Measurements from ENCODE around the gene TBX15. TPM values are rescaled to one million over a fixed set of nuclear protein-coding genes. Genes with fewer than 3 reads are reported as not detected.

Gene TBX15
- total and polyA plus RNA-seq, 9 of the 15 experiments (the other 6 are each of a cell fraction or from before 2014, with no cell fraction given), result 0.03 to 3.4 (median 2.3) TPM

GRCh38 chr1:118948846-118949245, 39.3 kb downstream of the TBX15 start:
- Histone ChIP-seq H3K79me2 (ENCODE audit: control insufficient read depth, insufficient read depth, low read length) (no peaks in the 10 kb centered on the region), H3K36me3 (ENCODE audit: control insufficient read depth, insufficient read depth, low read length) (no peaks in the 10 kb centered on the region), H3K9me1 (ENCODE audit: control insufficient read depth, insufficient read depth, low read length) (no peaks in the 10 kb centered on the region), H4K20me1 (replicated peaks; ENCODE audit: control insufficient read depth, insufficient read depth, low read length) (no peaks in the 10 kb centered on the region), H3K4me3 (no peak overlapping the region), H3K27me3 (ENCODE audit: control insufficient read depth in 2 of 2, insufficient read depth in 2 of 2, low read length in 2 of 2) (no peaks in the 10 kb centered on the region), H3K4me1 (replicated peaks in 1 of 2; ENCODE audit: control insufficient read depth in 2 of 2, insufficient read depth in 2 of 2, low read length in 2 of 2) (no peaks in the 10 kb centered on the region; a peak in 1 of 5 replicates), H3K9ac (ENCODE audit: insufficient read depth in 1 of 2, low read depth in 2 of 2, low read length in 2 of 2) (no peak overlapping the region), H2AFZ (ENCODE audit: low read depth, low read length) (no peak overlapping the region), H3K27ac (ENCODE audit: extremely low read depth, low read depth, low read length) (no peak overlapping the region), H3K9me3 (replicated peaks; ENCODE audit: control insufficient read depth, insufficient read depth, low read depth, low read length) (no peaks in the 10 kb centered on the region), H3K4me2 (ENCODE audit: insufficient read depth, low read length) (no peak overlapping the region)
- ChIA-PET CTCF (ENCODE audit: low intra/inter-chr PET ratio) (no interaction called here), POLR2A (no interaction called here)
- intact Hi-C loops (cut with micrococcal nuclease) (loop anchor here (5.0 kb wide), 1 partner anchor 48 kb away; no protein-coding TSS in a partner anchor), in situ Hi-C loops (cut with MboI) (no loop called here)
- DNase-seq (ENCODE audit: extremely low read depth in 1 of 4, low spot score in 3 of 4) (no peak), ATAC-seq (no peak), FAIRE-seq (no peak)
- 14% methylated on average over 1 of the region's 1 CpG for WGBS (ENCODE audit: insufficient coverage, low coverage, missing lambda C conversion rate)
- no TSS peak for BruUV-seq (replicated peaks)
- TF ChIP-seq ZBTB49 (CRISPR knock-in tag; IDR thresholded peaks at IDR 0.05; ENCODE audit: borderline replicate concordance) (no peak), ZNF407 (IDR thresholded peaks at IDR 0.05; ENCODE audit: low read depth) (no peak), YBX1 (IDR thresholded peaks at IDR 0.05) (no peak), MEF2D (tag; conservative IDR thresholded peaks at IDR 0.05; ENCODE audit: low read depth) (no peak), KHSRP (IDR thresholded peaks at IDR 0.05) (no peak), ZNF184 (CRISPR knock-in tag; IDR thresholded peaks at IDR 0.05) (no peak), NCOA6 (IDR thresholded peaks at IDR 0.05) (no peak), ZNF695 (CRISPR knock-in tag; IDR thresholded peaks at IDR 0.05) (no peak), SRSF3 (IDR thresholded peaks at IDR 0.05; ENCODE audit: insufficient read depth, low read length) (no peak), ATF1 (CRISPR knock-in tag; IDR thresholded peaks at IDR 0.05) (no peak), ATF1 (tag; IDR thresholded peaks at IDR 0.05) (no peak), ZNF740 (CRISPR knock-in tag; IDR thresholded peaks at IDR 0.05) (no peak), ZNF740 (tag; IDR thresholded peaks at IDR 0.05) (no peak), PYGO2 (tag; IDR thresholded peaks at IDR 0.05) (no peak)
